Keratinocyte (primary cell): ENCODE results near the gene SLC38A4. TPM values are rescaled to one million over a fixed set of nuclear protein-coding genes. Genes with fewer than 3 reads are reported as not detected.

Experiments used
- DNase-seq: peaks from one replicate; pipeline ENCODE4 v3.0.0-alpha.2; 2011; ENCODE audit warnings: low read depth, missing footprints, low spot score
- FAIRE-seq: peaks from 2 replicates; lab custom pipeline; 2011; peaks lifted over from hg19 to GRCh38; lab: Jason Lieb, UNC
- H2AFZ ChIP-seq: 2 replicates; pipeline ENCODE4 v1.6.0; 2012; ENCODE audit warnings: low read length, control low read depth, inconsistent platforms; ENCODE audit not compliant: control insufficient read depth
- H3K27ac ChIP-seq: 2 replicates; pipeline ENCODE4 v1.5.1; 2011; ENCODE audit warnings: low read length; ENCODE audit not compliant: control insufficient read depth, insufficient read depth
- H3K27me3 ChIP-seq: 3 replicates; pipeline ENCODE4 v1.6.0; 2011; ENCODE audit warnings: low read length; ENCODE audit not compliant: control insufficient read depth, insufficient read depth; ENCODE audit errors: extremely low read depth
- H3K36me3 ChIP-seq, 2 experiments: 2 replicates in 1 of 2; 3 replicates in 1 of 2; pipeline ENCODE4 v1.5.1; 2011; ENCODE audit warnings: low read length in 2 of 2, mild to moderate bottlenecking in 1 of 2; ENCODE audit not compliant: control insufficient read depth in 2 of 2, insufficient read depth in 2 of 2; ENCODE audit errors: extremely low read depth in 1 of 2
- H3K4me1 ChIP-seq: 3 replicates; pipeline ENCODE4 v1.5.1; 2011; ENCODE audit warnings: low read length; ENCODE audit not compliant: control insufficient read depth, insufficient read depth; ENCODE audit errors: extremely low read depth
- H3K4me2 ChIP-seq: 3 replicates; pipeline ENCODE4 v1.6.0; 2011; ENCODE audit warnings: low read depth, low read length; ENCODE audit not compliant: control insufficient read depth, insufficient read depth; ENCODE audit errors: extremely low read depth
- H3K4me3 ChIP-seq, 3 experiments: fragments of 200-600 bp in 1 of 3; sonication (generic) in 1 of 3; 2 replicates in 2 of 3; 3 replicates in 1 of 3; pipeline ENCODE4 v1.5.1; 2011 to 2016; ENCODE audit warnings: low read length in 3 of 3, mild to moderate bottlenecking in 3 of 3, control low read depth in 2 of 3, inconsistent platforms in 1 of 3, low read depth in 1 of 3, mixed read lengths in 1 of 3, mixed run types in 1 of 3, moderate library complexity in 1 of 3; ENCODE audit not compliant: control insufficient read depth in 2 of 3, insufficient read depth in 2 of 3; ENCODE audit errors: extremely low read depth in 1 of 3
- H3K79me2 ChIP-seq: 2 replicates; pipeline ENCODE4 v1.6.0; 2012; ENCODE audit warnings: low read length; ENCODE audit not compliant: control insufficient read depth, insufficient read depth
- H3K9ac ChIP-seq: 3 replicates; pipeline ENCODE4 v1.6.0; 2011; ENCODE audit warnings: low read length; ENCODE audit not compliant: control insufficient read depth, insufficient read depth; ENCODE audit errors: extremely low read depth
- H3K9me1 ChIP-seq: 3 replicates; pipeline ENCODE4 v1.6.0; 2011; ENCODE audit warnings: low read length; ENCODE audit not compliant: control insufficient read depth, insufficient read depth; ENCODE audit errors: extremely low read depth
- H3K9me3 ChIP-seq: 2 replicates; pipeline ENCODE4 v1.5.1; 2012; ENCODE audit warnings: low read depth, low read length; ENCODE audit not compliant: control insufficient read depth
- H4K20me1 ChIP-seq: 3 replicates; pipeline ENCODE4 v1.6.0; 2011; ENCODE audit warnings: low read length; ENCODE audit not compliant: control insufficient read depth, insufficient read depth; ENCODE audit errors: extremely low read depth
- EZH2 ChIP-seq: IDR thresholded peaks from one replicate; pipeline ENCODE4 v1.6.1; 2012; ENCODE audit warnings: inconsistent platforms, mild to moderate bottlenecking, low read length, moderate library complexity
- dilution Hi-C: fragments of 300-500 bp; cut with MboI; formaldehyde crosslinking; loops from one replicate; pipeline ENCODE4 v1.7.0; 2020; ENCODE audit warnings: low sequenced_read_pairs; ENCODE audit not compliant: extremely low pct_ligation_motif_present
- polyA plus RNA-seq, 5 experiments: library from polyadenylated mRNA; depleted of rRNA in 3 of 5; stranded (reverse) in 3 of 5; stranded (forward) in 1 of 5; unstranded in 1 of 5; fragments of >200 nt; gene quantifications; 1 replicate in 1 of 5; 2 replicates in 3 of 5; 3 replicates in 1 of 5; pipeline versions ENCODE4 v1.2.1 to v1.2.3, GENCODE V29; 2011 to 2012; ENCODE audit warnings: missing spikeins in 2 of 5, low read depth in 1 of 5, low replicate concordance in 1 of 5
- TF ChIP-seq, protein P1 (sequence below), 3 experiments: IDR thresholded peaks in 1 of 3; conservative IDR thresholded peaks in 1 of 3; optimal IDR thresholded peaks in 1 of 3; 2 replicates in 2 of 3; 3 replicates in 1 of 3; pipeline versions ENCODE3 to v1.5.1; 2011; ENCODE audit warnings: low read length in 3 of 3, mild to moderate bottlenecking in 3 of 3, moderate library complexity in 2 of 3, control low read depth in 1 of 3, inconsistent platforms in 1 of 3; ENCODE audit not compliant: insufficient read depth in 2 of 3; ENCODE audit errors: extremely low read depth in 1 of 3

The SLC38A4 gene
- polyA plus RNA-seq, 1 donor (not counting 4 experiments of a cell fraction or from before 2014, with no cell fraction given), result 0.37 TPM

DNA sequence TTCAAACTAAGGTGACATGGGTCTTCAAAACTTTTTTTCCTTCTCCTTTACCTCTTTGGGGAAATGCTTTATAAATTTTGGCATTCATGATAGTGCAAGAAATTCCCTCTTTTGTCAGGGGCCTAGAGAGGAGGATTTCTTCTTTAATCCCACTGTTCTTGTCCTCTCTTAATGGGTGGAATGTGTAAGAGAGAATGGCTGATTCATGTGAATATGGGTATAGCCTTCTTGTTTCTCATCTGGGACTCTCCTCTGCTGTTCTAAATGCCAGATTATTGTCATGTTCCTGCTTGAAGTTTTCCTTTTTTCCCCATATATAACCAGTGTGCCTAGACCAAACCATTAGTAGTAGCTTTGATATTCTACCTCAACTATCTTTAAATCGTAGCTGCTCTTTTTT, 46.7 kb downstream of the SLC38A4 start:
- no peak overlapping the region for H3K4me3 ChIP-seq
- no peaks in the 10 kb centered on the region for H3K4me1 ChIP-seq
- H3K9me3 ChIP-seq, result no peaks in the 10 kb centered on the region
- no peaks in the 10 kb centered on the region for H4K20me1 ChIP-seq
- H3K36me3 ChIP-seq, result no peaks in the 10 kb centered on the region
- FAIRE-seq (no peak), DNase-seq (no peak)
- no peak for TF ChIP-seq EZH2
- TF ChIP-seq, protein P1, sequence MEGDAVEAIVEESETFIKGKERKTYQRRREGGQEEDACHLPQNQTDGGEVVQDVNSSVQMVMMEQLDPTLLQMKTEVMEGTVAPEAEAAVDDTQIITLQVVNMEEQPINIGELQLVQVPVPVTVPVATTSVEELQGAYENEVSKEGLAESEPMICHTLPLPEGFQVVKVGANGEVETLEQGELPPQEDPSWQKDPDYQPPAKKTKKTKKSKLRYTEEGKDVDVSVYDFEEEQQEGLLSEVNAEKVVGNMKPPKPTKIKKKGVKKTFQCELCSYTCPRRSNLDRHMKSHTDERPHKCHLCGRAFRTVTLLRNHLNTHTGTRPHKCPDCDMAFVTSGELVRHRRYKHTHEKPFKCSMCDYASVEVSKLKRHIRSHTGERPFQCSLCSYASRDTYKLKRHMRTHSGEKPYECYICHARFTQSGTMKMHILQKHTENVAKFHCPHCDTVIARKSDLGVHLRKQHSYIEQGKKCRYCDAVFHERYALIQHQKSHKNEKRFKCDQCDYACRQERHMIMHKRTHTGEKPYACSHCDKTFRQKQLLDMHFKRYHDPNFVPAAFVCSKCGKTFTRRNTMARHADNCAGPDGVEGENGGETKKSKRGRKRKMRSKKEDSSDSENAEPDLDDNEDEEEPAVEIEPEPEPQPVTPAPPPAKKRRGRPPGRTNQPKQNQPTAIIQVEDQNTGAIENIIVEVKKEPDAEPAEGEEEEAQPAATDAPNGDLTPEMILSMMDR (optimal IDR thresholded peaks at IDR 0.05 in 1 of 3, IDR thresholded peaks at IDR 0.05 in 1 of 3, conservative IDR thresholded peaks at IDR 0.05 in 1 of 3; ENCODE audit: extremely low read depth in 1 of 3, insufficient read depth in 2 of 3, low read length in 3 of 3), result no peak
- H3K9ac ChIP-seq, result no peak overlapping the region
- no peak overlapping the region for H3K27ac ChIP-seq
- no peaks in the 10 kb centered on the region for H3K27me3 ChIP-seq
- H2AFZ ChIP-seq, result no peak overlapping the region
- no peaks in the 10 kb centered on the region for H3K79me2 ChIP-seq
- no peaks in the 10 kb centered on the region for H3K9me1 ChIP-seq
- dilution Hi-C loops, result no loop called here
- H3K4me2 ChIP-seq, result no peak overlapping the region

- H3K27ac ChIP-seq, result no peak overlapping the region
- no peak overlapping the region for H3K4me3 ChIP-seq
- H3K9ac ChIP-seq, result no peak overlapping the region
- dilution Hi-C loops, result no loop called here
- TF ChIP-seq EZH2, result no peak
- TF ChIP-seq, protein P1 (optimal IDR thresholded peaks at IDR 0.05 in 1 of 3, IDR thresholded peaks at IDR 0.05 in 1 of 3, conservative IDR thresholded peaks at IDR 0.05 in 1 of 3; ENCODE audit: extremely low read depth in 1 of 3, insufficient read depth in 2 of 3, low read length in 3 of 3), result no peak
- no peak for FAIRE-seq
- no peaks in the 10 kb centered on the region for H4K20me1 ChIP-seq
- H3K79me2 ChIP-seq, result no peaks in the 10 kb centered on the region
- H2AFZ ChIP-seq, result no peak overlapping the region
- no peaks in the 10 kb centered on the region for H3K9me3 ChIP-seq
- no peaks in the 10 kb centered on the region for H3K36me3 ChIP-seq
- H3K27me3 ChIP-seq, result no peaks in the 10 kb centered on the region
- DNase-seq, result no peak
- H3K4me1 ChIP-seq, result peaks cover 4% of the 10 kb centered on the region
- H3K4me2 ChIP-seq, result no peak overlapping the region
- no peaks in the 10 kb centered on the region for H3K9me1 ChIP-seq
Measured at GRCh38 chr12:46778415-46778814, 47.4 kb downstream of the SLC38A4 start.
